ENCODE measurements around the gene CTDSPL. TPM values are rescaled to one million over a fixed set of nuclear protein-coding genes. Genes with fewer than 3 reads are reported as not detected.
A peak's percentile ranks its signal among the peaks of the same experiment; 100 is the strongest.

The CTDSPL gene
- total and polyA plus RNA-seq, 7 donors = 2.7 to 24.6 (median 6.8) TPM

DNA sequence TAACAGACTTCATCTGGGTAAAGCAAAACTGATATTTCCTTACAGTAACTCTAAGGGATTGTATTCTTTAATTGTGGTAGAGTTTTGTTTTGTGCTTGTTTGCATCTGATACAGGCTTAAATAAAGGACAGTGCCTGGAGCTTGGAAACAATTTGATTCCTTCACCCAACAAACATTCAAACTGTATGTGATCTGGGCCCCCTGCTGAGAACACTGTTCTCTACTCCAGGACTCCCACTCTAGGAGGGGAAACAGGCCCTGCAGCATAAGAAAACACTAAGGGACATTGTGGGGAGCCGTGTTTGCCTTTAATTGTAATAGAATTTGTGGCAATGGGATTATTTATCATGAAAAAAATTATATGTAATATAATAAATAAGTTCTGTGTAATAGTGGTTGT is 56.9 kb downstream of the CTDSPL start:
- H3K27ac ChIP-seq = no peak overlapping the region
- TF ChIP-seq, protein P1, sequence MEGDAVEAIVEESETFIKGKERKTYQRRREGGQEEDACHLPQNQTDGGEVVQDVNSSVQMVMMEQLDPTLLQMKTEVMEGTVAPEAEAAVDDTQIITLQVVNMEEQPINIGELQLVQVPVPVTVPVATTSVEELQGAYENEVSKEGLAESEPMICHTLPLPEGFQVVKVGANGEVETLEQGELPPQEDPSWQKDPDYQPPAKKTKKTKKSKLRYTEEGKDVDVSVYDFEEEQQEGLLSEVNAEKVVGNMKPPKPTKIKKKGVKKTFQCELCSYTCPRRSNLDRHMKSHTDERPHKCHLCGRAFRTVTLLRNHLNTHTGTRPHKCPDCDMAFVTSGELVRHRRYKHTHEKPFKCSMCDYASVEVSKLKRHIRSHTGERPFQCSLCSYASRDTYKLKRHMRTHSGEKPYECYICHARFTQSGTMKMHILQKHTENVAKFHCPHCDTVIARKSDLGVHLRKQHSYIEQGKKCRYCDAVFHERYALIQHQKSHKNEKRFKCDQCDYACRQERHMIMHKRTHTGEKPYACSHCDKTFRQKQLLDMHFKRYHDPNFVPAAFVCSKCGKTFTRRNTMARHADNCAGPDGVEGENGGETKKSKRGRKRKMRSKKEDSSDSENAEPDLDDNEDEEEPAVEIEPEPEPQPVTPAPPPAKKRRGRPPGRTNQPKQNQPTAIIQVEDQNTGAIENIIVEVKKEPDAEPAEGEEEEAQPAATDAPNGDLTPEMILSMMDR (IDR thresholded peaks at IDR 0.05) = no peak
- 94 to 97% (median 97%) methylated on average over 1 of the region's 1 CpG for WGBS, 3 donors
- intact Hi-C loops (cut with DNase I) = no loop called here
- peaks cover 11% of the 10 kb centered on the region for H3K4me1 ChIP-seq
- H3K36me3 ChIP-seq (ENCODE audit: insufficient read depth in 1 of 2, low read depth in 1 of 2) = no peaks in the 10 kb centered on the region
- no peaks in the 10 kb centered on the region for H3K27me3 ChIP-seq (ENCODE audit: insufficient read depth in 3 of 3, low read length in 2 of 3)
- H3K9me3 ChIP-seq = no peaks in the 10 kb centered on the region
- no peak overlapping the region for H3K4me3 ChIP-seq
- ATAC-seq (no peak), DNase-seq (no peak)

DNA sequence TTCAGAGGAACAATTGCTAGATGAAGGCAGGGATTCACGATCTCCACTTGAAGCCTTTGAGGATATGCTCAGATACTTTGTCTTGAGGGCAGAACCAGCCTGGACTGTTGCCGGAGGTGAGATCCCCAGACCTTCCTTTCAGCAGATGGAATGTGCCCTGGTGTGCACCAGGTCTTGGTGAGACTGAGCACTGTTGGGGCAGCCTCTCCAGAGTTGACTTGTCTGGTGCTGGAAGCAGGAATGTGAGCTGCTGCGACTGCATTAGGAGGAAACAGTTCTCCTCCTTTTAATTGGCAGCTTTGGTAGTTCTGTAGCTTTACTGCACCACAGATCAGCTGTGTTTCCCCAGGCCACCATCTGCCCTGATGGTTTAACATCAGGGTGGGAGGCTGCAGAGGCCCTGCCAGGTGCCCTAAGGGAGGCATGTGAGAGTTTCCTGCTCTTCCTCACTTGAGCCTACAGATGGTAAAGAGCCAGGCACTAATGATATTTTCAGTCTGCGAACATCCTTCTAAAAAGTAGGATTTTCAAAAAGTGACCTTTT is 58.5 kb downstream of the CTDSPL start:
- H3K27me3 ChIP-seq (ENCODE audit: insufficient read depth in 3 of 3, low read length in 2 of 3) = no peaks in the 10 kb centered on the region
- H3K9me3 ChIP-seq = no peaks in the 10 kb centered on the region
- ATAC-seq (no peak), DNase-seq (no peak)
- H3K4me3 ChIP-seq = no peak overlapping the region
- no peaks in the 10 kb centered on the region for H3K36me3 ChIP-seq (ENCODE audit: insufficient read depth in 1 of 2, low read depth in 1 of 2)
- peaks cover 11% of the 10 kb centered on the region for H3K4me1 ChIP-seq
- WGBS, 3 donors = 83 to 87% (median 85%) methylated on average over 4 of the region's 4 CpGs
- TF ChIP-seq, protein P1 (IDR thresholded peaks at IDR 0.05) = no peak
- no peak overlapping the region for H3K27ac ChIP-seq
- intact Hi-C loops (cut with DNase I) = no loop called here

DNA sequence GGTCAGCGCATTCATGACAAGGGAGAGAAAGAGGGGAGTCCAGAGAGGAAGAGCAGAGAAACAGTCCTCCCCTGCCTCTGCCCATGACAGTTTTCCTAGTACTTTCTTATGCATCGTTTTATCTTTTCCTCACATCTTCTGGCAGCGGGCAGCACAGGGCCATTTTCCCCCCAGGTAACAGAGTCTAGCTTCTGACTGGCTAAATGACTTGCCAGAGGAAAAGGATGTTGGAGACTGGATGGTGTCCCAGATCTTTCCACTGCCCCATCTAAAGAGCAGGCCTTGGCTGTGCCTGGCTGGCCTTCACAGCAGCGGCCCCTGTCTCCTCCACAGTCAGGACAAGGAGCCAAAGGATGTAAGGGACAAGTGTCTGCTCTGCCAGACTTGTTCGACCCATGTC is 59.3 kb downstream of the CTDSPL start:
- TF ChIP-seq, protein P1 (IDR thresholded peaks at IDR 0.05) = no peak
- H3K27ac ChIP-seq = no peak overlapping the region
- 70 to 81% (median 70%) methylated on average over 5 of the region's 5 CpGs for WGBS, 3 donors
- H3K4me3 ChIP-seq = no peak overlapping the region
- ATAC-seq = no peak
- no peaks in the 10 kb centered on the region for H3K36me3 ChIP-seq (ENCODE audit: insufficient read depth in 1 of 2, low read depth in 1 of 2)
- intact Hi-C loops (cut with DNase I) = no loop called here
- peaks cover 11% of the 10 kb centered on the region for H3K4me1 ChIP-seq
- H3K27me3 ChIP-seq (ENCODE audit: insufficient read depth in 3 of 3, low read length in 2 of 3) = no peaks in the 10 kb centered on the region
- no peak for DNase-seq
- H3K9me3 ChIP-seq = no peaks in the 10 kb centered on the region

DNA sequence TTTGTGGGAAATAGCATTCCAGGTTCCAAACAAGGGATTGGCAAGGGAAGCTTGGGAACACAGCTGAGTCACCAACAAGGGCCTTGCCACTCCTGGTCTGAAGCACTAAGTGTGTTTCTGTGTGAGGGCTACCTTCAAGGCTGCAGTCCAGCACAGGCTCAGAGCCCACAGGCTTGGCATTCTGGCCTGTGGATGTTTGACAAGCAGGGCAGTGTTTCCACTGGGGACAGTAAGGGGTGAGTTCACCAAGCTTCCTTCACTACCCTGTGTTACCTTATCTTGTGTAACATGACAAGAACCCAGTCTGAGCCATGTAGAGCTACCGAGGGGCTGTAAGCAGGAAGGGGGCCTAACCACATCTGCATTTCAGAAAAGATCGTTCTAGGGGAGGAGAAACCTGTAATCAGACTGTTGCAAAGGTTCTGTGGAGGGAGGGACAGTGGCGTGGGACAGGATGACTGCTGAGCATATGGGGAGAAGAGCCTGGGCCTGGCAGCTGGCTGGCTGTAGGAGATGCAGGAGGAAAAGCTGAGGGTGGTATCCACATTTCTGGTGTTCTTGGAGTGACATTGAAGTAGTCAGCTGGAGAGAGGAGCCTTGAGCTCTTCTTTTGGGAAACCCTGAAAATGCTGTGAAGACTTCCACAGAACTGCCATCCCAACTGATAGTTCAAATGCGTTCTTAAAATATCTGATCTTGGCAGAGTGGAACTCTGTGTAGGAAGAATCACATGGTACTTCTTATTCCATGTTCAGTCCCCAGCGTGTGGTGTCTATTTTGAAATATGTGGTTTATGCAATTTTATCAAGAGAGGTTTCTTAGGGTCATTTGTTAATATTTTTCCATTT is 61.3 kb downstream of the CTDSPL start:
- DNase-seq (peak; percentile 36 to 71), ATAC-seq (peak; percentile 75 to 88 (median 83))
- TF ChIP-seq, protein P1 (IDR thresholded peaks at IDR 0.05) = no peak
- Histone ChIP-seq H3K4me1 (peaks cover 11% of the 10 kb centered on the region), H3K27me3 (ENCODE audit: insufficient read depth in 3 of 3, low read length in 2 of 3) (no peaks in the 10 kb centered on the region), H3K27ac (peak overlapping the region; percentile 50), H3K4me3 (no peak overlapping the region), H3K9me3 (no peaks in the 10 kb centered on the region), H3K36me3 (ENCODE audit: insufficient read depth in 1 of 2, low read depth in 1 of 2) (no peaks in the 10 kb centered on the region)
- WGBS, 3 donors = 22 to 52% (median 34%) methylated on average over 5 of the region's 5 CpGs
- intact Hi-C loops (cut with DNase I) = no loop called here

Data from psoas muscle (tissue), 8 donors.